Left renal cortex interstitium (tissue), 4 donors: ENCODE measurements around the gene CDH1. TPM values are rescaled to one million over a fixed set of nuclear protein-coding genes. Genes with fewer than 3 reads are reported as not detected.
A peak's percentile ranks its signal among the peaks of the same experiment; 100 is the strongest.
"Not testable (repeated sequence)": the region's sequence is repeated elsewhere in the genome, so short reads cannot be mapped to it uniquely, and the experiment has no call there.

Source experiments
- DNase-seq, 4 donors: peaks; one replicate each; pipeline ENCODE4 v3.0.0-alpha.2; 2013; ENCODE audit warnings: low read depth in 4 of 4, low spot score in 2 of 4, missing footprints in 1 of 4
- polyA plus RNA-seq, 4 donors: library from polyadenylated mRNA; unstranded; fragments of 120-200 nt; gene quantifications; one replicate each; pipeline ENCODE4 v1.2.1, GENCODE V29; 2013; ENCODE audit not compliant: insufficient read length in 4 of 4

Gene CDH1
- polyA plus RNA-seq, 4 donors: 91.0 to 108 (median 99.4) TPM

DNA sequence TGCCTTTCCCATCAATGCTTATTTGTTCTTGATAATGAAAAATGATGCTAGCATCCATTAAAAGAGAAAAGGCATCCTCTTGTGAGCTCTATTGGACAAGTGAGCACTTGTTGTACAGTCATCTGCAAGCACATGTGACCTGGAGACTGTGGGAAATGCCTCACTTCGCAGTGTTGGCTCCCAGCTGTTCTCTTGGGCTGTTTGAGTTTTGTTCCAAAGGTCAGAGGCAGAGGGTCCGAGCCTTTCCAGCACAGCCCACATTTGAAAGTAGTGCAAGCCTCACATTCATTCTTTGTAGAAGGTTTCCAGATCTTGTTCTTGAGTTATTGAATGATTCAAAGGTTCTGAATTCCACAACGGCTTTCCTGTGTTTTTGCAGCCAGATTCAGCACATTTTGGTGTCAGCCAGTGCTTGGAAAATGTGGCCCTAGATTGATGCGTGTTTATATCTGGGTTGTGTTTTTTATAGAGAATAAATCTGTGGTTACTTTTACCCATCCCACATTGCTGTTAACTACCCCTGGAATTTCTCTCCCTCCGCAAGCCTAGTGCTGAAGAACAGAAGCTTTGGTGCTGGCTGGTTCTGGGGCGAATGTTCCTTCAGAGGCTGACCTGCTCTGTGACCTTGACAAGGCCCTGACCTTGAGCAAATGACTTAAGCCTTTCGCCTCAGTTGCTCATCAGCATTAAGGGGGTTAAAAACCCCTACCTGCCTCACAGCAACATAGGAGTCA is 49.8 kb downstream of the CDH1 start:
- no peak for DNase-seq

DNA sequence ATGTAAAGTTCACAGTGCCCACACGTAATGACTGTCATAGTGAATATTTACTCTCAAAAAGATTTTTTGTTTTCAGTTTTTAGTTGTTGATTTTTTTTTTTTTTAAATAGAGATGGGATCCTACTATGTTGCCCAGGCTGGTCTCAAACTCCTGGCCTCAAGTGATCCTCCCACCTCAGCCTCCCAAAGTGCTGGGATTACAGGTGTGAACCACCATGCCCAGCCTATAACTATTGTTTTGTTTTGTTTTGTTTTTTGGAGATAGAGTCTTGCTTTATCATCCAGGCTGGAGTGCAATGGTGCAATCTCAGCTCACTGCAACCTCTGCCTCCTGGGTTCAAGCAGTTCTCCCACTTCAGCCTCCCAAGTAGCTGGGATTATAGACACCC is 50.3 kb downstream of the CDH1 start:
- DNase-seq: not testable (repeated sequence)

DNA sequence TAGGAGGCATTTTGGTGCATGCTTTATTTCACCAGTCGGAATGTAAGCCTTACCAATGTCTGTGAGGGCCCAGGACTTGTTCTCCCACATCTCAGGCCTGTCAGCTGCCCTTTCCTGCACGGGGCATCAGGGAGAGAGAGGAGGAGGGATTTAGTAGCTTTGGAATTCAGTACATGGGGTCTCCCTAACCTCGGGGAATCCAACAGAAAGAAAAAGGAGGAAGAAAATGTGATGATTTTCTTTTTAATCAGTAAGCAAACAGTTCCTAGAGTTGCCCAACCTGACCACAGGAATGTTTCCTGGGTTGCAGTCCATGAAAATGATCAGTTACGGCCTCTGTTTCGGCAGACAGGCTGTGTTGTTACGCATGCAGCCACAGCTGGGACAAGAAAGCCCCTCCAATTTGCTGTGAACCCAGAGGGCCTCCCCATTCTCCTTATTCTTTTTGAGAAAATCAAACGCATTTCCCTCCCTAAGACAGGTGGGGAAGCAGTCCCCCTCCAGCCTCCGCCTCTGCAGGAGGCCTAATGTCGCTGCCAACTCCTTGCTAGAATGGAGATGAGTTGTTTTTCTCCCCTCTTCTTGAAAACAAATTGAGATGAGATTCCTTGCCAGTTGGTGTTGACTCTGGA is 53.2 kb downstream of the CDH1 start:
- no peak for DNase-seq

DNA sequence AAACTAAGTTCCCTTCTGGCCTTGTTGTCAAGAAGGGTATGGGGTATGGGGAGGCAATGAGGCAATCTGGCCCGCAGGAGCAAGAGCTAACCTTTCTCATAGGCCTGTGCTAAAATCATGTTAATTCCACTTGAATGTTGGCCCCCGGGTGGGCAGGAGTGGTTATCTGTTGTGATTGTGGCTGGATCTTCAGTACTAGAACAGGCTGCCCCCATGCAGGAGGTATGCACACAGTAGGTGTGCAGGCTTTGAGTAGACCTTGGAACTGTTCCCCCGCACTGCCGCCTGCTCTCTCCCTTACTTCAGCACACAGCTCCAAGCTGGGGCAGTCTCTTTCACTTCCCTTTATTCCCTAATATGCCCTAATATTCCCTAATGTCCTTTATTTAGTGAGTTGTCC is 53.9 kb downstream of the CDH1 start:
- no peak for DNase-seq

DNA sequence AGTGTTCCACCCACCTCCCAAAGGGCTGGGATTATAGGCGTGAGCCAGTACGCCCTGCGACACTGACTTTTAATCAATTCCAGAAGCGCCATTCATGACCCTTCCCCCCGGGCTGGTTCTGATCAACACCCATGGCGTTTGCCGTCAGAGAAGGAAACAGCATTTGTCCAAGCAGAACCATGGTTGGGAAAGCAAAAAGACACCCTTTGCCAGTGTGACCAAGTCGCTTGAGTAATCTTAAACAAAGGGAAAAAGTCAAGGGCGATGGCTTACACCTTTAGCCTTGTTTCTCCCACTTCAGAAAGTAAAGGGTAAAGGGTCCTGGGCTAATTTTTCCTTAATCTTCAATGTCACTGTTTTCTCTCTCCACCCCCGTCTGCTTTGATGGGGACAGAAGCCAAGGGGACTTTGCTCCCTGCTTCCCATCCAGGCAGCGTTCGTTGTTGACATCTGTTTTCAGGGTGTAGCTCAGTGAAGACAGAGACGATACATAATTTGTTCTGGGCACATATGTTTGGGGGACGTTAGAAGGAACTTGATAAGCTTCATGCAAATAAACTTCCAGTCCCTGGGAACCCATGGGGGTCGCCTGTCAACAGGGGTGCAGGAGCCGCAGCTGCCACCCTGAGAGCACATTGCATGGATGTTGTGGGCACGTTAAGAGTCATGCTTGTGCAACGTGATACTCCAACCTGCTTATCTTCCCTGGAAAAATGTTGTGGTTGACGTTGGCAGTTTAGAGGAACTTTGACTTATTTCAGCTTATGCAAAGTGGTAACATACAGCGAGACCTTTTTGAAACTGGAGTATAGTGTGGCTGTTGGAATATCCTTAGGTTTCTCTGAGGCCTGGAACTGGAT is 55.6 kb downstream of the CDH1 start:
- DNase-seq: no peak

DNA sequence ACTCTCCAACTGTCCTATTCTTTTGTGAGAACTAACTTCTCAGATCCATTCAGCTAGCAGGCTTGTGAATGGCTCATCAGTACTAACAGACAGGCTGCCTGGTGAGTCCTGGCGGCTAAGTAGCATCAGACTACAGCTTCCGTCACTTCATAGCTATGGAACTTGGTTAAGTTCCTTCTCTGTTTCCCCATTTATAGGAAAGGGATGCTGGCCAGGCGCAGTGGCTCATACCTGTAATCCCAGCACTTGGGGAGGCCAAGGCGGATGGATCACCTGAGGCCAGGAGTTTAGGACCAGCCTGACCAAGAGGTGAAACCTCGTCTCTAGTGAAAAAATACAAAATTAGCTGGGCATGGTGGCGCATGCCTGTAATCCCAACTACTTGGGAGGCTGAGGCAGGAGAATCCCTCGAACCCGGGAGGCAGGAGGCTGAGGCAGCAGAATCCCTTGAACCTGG is 56.3 kb downstream of the CDH1 start:
- DNase-seq: no peak

DNA sequence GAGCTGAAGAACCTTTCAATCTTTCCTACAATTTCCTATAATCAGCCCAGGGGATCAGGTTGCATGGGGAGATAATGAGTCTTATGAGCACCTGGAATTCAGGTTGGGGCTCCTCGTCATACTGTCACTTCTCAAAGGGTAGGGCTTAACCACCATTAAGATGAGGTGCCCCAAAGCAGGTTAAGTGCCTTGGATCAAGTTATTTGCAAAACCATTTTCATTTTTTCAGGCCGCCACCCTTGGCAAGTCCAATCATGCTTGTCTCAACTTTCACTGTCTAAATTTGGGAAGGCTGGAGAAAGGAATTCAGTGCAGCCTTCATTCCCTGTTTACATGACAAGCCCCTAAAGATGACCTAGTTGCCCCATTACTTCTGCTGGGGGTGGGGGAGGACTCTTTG is 61.3 kb downstream of the CDH1 start:
- no peak for DNase-seq

DNA sequence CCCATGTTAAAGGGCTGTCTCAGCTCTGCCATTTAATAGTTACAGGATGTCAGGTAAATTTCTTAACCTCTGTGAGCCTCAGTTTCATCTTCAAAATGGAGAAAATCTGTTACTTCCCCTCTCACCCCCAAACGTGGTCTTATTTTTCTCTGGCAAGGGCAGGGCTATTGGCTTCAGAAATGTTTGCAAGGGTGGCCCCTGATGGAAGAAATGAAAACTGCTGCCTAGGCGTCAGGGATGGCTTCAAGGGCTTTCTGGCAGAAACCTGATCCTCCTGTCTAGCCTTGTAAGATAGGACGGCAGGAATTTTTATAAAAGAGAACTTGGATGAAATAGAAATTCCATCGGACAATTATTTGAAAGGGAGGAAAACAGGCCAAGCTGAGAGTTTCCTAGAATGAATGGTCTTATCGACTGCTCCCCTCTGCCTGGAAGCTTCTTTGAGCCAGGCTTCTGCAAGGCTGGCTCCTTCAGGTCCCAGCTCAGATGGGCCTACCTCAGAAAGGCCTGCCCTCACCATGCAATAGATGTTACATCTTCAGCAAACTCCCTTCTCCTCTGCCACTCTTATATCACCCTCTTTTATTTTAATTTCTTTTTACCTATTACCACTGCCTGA is 63.3 kb downstream of the CDH1 start:
- DNase-seq: peak in 3 of 4 donors; percentile 46 to 87 (median 68)

DNA sequence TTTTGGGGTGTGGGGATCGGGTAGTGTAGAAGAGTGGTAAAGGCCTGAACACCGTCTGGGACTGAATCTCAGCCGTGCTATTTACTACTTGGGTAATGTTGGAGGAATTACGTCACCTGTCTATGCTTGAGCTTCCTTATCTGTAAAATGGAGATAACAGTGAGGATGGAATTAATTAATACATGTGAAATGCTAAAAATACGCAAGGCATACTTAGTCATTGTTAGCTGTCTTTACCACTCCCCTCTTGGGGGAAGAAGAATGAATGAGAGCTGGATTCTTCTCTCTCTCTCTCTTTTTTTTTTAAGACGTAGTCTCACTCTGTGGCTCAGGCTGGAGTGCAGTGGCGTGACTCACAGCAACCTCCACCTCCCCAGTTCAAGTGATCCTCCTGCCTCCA is 65.1 kb downstream of the CDH1 start:
- DNase-seq: no peak

DNA sequence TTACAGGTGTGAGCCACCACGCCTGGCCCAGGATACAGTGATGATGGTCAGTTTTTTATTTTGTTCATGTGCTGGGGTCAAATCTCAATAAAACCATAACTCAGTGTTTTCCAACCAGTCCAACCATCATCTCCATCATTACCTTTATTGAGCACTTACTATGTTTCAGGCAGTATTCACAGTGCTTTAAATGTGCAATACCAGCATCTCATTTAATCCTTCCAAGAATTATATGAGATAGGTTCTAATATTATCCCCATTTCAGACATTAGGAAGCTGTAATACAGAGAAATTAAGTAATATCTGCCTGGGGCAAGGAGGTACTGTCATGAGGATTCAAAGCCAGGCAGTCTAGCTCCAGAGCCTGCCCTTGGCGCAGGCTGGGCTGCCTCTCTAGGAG is 69.3 kb downstream of the CDH1 start:
- DNase-seq: no peak

DNA sequence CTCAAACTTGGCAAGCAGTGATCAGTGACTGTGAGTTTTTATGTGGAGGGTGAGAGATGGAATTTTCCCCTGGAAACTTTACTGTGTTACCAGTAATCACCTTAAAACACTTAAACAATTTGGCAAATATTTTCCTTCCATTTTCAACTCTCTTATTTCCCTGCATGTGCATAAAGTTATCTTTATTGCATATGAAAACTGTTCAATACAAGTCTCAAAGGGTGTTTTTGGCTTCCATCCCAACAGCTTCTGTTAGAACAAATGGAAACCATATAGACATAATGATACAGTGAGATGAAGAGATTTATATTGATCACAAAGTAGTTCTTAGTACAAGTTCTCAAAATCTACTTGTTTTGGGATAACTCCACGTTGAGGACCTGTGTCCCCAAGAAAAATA is 69.9 kb downstream of the CDH1 start:
- no peak for DNase-seq

DNA sequence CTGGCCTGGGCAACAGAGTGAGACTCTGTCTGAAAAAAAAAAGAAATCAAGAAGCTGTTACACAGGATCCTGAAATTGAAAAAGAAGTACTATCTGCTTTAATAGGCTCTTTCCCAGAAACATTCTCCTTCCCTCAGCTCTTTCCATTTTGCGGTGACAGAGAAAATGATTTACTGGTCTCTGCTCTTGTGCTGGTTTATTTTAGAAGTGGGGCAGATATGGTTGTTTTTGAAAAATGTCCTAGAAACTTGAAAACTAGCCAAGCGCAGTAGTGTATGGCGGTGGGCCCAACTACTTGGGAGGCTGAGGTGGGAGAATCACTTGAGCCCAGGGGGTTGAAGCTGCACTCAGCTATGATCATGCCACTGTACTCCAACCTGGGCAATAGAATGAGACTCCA is 77.4 kb downstream of the CDH1 start:
- no peak for DNase-seq

DNA sequence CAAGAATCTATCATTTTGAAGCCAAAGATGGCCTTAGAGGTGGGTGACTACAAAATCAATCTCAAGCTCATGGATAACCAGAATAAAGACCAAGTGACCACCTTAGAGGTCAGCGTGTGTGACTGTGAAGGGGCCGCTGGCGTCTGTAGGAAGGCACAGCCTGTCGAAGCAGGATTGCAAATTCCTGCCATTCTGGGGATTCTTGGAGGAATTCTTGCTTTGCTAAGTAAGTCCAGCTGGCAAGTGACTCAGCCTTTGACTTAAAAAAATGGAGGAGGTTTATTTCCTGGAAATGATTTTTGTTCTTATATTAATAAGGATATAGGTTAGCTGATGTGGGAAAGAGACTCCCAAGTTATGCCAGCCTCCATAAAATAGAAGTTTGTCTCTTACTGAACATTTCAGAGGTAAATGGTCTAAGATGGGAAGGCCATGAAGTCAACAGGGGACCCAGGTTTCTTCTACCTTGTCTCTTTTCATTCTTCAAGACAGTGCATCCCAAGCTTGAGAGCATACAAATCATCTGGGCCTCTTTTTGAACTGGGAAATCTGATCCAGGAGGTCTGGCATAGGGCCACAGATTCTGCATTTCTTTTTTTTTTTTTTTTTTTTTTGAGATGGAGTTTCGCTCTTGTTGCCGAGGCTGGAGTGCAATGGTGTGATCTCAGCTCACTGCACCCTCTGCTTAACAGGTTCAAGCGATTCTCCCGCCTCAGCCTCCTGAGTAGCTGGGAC is 86.5 kb downstream of the CDH1 start:
- no peak for DNase-seq

DNA sequence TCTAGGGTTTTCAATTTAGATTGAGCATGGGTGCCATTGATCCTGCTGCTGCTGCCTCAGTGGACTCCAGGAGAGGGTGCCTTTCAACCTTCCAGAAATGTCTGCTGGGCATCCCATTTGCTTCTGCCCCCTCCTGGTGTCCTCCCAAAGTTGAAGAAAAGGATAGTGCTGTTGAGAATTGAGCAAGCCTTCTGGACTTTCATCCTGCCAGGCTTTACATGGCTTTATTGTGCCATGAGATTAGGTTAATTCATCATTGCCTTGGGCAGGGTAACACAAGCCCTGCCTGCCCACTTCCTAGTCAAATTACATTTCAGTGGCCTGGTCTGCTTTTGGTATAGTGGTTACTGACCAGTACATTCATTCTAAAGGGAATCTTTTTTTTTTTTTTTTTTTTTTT is 88.3 kb downstream of the CDH1 start:
- no peak for DNase-seq

DNA sequence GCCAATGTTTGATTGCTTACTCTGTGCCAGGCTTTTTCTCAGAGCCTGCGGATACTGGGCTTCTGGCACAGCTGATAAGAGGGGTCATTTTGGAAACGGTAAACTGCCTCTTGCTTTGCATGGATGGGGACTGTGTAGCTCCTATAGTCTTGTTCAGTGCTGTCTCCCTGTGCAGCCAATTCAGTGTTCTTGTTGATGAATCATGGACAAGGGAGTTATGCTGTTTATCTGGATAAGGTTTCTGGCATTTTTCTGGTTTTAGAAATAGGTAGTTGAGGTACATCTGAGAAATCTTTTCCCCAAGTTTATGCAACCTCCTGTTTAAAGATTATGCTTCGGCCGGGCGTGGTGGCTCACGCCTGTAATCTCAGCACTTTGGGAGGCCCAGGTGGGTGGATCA is 89.6 kb downstream of the CDH1 start:
- no peak for DNase-seq

DNA sequence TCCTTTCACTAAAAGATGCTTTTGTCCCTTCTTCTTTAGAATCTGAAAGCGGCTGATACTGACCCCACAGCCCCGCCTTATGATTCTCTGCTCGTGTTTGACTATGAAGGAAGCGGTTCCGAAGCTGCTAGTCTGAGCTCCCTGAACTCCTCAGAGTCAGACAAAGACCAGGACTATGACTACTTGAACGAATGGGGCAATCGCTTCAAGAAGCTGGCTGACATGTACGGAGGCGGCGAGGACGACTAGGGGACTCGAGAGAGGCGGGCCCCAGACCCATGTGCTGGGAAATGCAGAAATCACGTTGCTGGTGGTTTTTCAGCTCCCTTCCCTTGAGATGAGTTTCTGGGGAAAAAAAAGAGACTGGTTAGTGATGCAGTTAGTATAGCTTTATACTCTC is 96.2 kb downstream of the CDH1 start:
- no peak for DNase-seq

DNA sequence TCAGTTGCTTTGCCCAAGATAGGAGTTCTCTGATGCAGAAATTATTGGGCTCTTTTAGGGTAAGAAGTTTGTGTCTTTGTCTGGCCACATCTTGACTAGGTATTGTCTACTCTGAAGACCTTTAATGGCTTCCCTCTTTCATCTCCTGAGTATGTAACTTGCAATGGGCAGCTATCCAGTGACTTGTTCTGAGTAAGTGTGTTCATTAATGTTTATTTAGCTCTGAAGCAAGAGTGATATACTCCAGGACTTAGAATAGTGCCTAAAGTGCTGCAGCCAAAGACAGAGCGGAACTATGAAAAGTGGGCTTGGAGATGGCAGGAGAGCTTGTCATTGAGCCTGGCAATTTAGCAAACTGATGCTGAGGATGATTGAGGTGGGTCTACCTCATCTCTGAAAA is 97.5 kb downstream of the CDH1 start:
- DNase-seq: no peak

DNA sequence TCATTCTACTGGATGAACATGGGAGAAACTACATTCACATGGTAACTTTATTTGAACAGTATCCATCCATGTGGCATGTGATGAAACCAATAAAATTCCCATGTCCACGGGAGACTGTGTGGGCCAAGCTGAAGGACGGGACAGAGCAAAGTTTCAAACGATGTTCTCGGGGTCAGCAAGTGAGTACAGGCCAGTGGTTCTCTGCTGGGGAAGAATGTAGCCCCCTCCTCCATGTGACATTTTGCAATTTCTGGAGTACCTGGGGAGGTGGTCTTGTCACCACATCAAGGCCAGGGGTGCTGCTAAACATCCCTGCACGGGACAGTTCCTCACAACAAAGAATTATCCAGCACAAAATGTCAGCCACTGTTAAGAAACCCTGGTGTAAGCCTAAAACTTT is 98.9 kb downstream of the CDH1 start:
- no peak for DNase-seq

DNA sequence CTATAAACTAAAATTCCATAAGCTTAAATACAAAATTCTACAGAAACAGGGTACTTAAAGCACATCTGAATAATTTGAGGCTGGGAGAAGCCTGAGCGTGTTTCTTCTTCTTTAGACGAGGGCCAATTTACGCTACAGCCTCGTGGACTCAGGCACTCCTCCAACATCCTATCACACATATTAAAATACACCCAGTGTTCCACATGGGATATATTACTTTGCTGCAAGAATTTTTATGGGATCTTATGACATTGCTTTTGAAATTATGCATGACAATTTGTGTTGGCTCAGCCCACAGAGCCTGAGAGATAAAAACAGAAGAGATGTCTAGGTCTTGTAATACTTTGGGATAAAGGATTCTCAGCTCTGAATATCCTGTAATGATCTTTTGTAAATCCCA is 102.7 kb downstream of the CDH1 start:
- peak in 1 of 4 donors; percentile 31 for DNase-seq

DNA sequence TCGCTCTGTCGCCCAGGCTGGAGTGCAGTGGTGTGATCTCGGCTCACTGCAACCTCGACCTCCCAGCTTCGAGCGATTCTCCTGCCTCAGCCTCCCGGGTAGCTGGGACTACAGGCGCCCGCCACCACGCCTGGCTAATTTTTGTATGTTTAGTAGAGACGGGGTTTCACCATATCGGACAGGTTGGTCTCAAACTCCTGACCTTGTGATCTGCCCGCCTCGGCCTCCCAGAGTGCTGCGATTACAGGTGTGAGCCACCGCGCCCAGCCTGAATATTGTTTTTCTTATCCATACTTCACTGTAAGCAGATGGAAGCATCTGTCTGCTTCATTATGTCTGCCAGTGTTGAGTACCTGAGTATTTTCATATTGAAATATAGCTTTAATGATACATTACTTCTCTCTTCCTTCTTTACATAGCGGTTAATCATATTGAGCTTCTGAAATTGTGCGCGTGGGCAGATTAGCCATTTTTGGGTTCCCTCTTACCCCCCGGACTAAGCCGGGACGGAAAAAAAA is 105.9 kb downstream of the CDH1 start:
- not testable (repeated sequence) for DNase-seq
